ENCODE results near the gene CBLB. TPM values are rescaled to one million over a fixed set of nuclear protein-coding genes. Genes with fewer than 3 reads are reported as not detected.

Gene CBLB
- total RNA-seq, 6 experiments from 2014 or later = 17.6 to 22.6 (median 20.6) TPM

GRCh38 chr3:105676621-105677300, 192.1 kb downstream of the CBLB start:
- no peaks in the 10 kb centered on the region for H3K4me1 Mint-ChIP-seq (ENCODE audit: low read depth)
- H3K9me3 Mint-ChIP-seq = no peaks in the 10 kb centered on the region
- peaks cover 45% of the 10 kb centered on the region for H3K36me3 Mint-ChIP-seq (ENCODE audit: low read depth)
- no peaks in the 10 kb centered on the region for H3K27me3 Mint-ChIP-seq (ENCODE audit: insufficient read depth)
- DNase-seq = no peak
- no peak for TF ChIP-seq CTCF (IDR thresholded peaks at IDR 0.05)
- H3K4me3 Mint-ChIP-seq = no peak overlapping the region
- no peak overlapping the region for H3K27ac Mint-ChIP-seq

DNA sequence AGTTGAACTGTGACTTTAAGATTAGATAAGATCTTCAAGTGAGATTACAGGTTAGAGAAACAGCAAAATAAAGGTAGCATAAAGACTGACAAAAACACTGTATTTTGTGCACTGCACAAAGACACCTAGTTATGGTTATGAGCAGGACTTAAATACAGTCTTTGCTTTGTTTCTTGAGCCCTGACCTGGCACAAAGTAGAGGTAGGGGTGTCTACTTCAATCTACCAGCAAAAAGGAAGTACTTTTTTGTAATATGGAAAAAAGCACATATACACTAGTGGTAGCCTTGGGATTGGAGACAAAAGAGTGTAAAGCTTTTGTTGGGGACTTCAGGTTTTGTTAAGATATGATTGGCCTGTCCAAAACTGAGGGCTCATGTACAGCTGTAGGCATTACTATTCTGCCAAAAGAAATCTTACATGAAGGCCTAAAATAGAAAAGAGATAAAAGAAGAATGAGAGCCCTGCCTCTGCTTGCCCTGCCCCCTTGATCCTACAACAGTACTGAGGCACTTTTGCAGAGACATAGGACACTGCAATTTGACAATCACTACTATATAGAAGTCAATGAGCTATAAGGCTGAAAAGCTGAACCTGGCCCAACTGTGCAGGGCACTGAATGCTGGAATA, 194.3 kb downstream of the CBLB start:
- Mint-ChIP-seq H3K9me3 (no peaks in the 10 kb centered on the region), H3K27ac (no peak overlapping the region), H3K36me3 (ENCODE audit: low read depth) (peaks cover 38% of the 10 kb centered on the region)

DNA sequence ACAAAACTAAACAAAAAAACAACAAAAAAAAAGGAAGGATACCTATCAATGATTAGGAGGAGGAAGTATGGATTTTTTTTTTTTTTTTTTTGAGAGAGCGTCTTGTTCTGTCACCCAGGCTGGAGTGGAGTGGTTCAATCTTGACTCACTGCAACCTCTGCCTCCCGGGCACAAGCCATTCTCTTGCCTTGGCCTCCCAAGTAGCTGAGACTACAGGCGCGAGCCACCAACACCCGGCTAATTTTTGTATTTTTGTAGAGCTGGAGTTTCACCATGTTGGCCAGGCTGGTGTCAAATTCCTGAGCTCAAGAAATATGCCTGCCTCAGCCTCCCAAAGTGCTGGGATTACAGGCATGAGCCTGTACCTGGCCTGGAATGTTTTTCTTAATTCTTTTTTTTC, 195.8 kb downstream of the CBLB start:
- DNase-seq = no peak
- Mint-ChIP-seq H3K4me1 (ENCODE audit: low read depth) (no peaks in the 10 kb centered on the region), H3K9me3 (no peaks in the 10 kb centered on the region), H3K36me3 (ENCODE audit: low read depth) (peaks cover 42% of the 10 kb centered on the region), H3K27me3 (ENCODE audit: insufficient read depth) (no peaks in the 10 kb centered on the region), H3K27ac (no peak overlapping the region), H3K4me3 (no peak overlapping the region)
- no peak for TF ChIP-seq CTCF (IDR thresholded peaks at IDR 0.05)

More for the DNA sequence above, 194.3 kb downstream of the CBLB start:
- H3K27me3 Mint-ChIP-seq (ENCODE audit: insufficient read depth) = no peaks in the 10 kb centered on the region
- TF ChIP-seq CTCF (IDR thresholded peaks at IDR 0.05) = no peak
- DNase-seq = no peak
- H3K4me1 Mint-ChIP-seq (ENCODE audit: low read depth) = no peaks in the 10 kb centered on the region
- no peak overlapping the region for H3K4me3 Mint-ChIP-seq

DNA sequence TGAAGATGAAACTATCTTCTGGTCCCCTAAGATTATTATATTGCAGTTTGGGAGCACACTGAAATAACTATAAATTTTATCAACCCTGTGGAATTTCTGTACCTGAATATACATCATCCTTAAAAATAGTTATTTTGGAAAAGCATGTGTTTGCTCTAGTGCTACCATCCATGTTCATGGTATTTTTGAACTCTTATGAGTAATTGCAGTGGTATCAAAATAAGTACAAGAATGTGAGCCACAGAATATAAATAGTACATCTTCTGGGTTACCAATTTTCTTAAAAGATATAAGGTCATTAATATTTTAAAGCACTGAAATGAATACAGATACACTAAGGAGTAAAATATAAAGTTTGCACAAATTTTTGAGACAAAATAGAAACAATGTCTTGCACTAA, 206.5 kb downstream of the CBLB start:
- peaks cover 7% of the 10 kb centered on the region; the same call in 1 of the 2 replicates for H3K9me3 Mint-ChIP-seq
- H3K36me3 Mint-ChIP-seq (ENCODE audit: low read depth) = peaks cover 35% of the 10 kb centered on the region
- H3K27ac Mint-ChIP-seq = peak overlapping the region; percentile 82
- peaks cover 1% of the 10 kb centered on the region; the same call in 1 of the 2 replicates for H3K27me3 Mint-ChIP-seq (ENCODE audit: insufficient read depth)
- H3K4me3 Mint-ChIP-seq = peak overlapping the region; percentile 29
- H3K4me1 Mint-ChIP-seq (ENCODE audit: low read depth) = peaks cover 32% of the 10 kb centered on the region
- TF ChIP-seq CTCF (IDR thresholded peaks at IDR 0.05) = no peak
- DNase-seq = peak; percentile 19

DNA sequence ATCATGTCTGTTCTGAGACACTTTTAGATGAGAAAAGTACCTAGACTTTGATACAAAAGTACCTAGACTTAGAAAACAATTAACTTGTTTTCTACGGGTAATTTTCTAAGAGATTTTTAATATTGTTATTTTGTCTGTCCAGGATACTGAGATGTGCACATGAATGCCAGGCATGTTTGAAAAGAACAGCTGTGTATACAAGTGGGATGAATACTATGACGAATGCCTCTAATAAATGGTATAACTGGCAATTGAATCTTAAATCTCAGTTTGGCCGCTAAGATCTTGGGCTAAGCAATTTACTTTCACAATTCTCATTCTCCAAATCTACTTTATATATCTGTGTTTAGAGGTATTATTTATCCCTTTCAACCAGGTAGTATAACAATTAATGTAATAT, 207.4 kb downstream of the CBLB start:
- Mint-ChIP-seq H3K27ac (no peak overlapping the region), H3K4me3 (no peak overlapping the region), H3K27me3 (ENCODE audit: insufficient read depth) (peaks cover 1% of the 10 kb centered on the region; the same call in 1 of the 2 replicates), H3K4me1 (ENCODE audit: low read depth) (peaks cover 41% of the 10 kb centered on the region), H3K9me3 (peaks cover 7% of the 10 kb centered on the region; the same call in 1 of the 2 replicates), H3K36me3 (ENCODE audit: low read depth) (peaks cover 30% of the 10 kb centered on the region)
- DNase-seq = no peak
- no peak for TF ChIP-seq CTCF (IDR thresholded peaks at IDR 0.05)
